ENCODE data around the gene TEKT2.

GRCh38 chr1:36115931-36116330 lies 32.0 kb downstream of the TEKT2 start:
- TF ChIP-seq ZNF510 (tag by site-specific recombination; IDR thresholded peaks at IDR 0.05; ENCODE audit: insufficient replicate concordance), result no peak
- no peak for TF ChIP-seq SETDB1 (IDR thresholded peaks at IDR 0.05; ENCODE audit: insufficient read length, low read length)
- TF ChIP-seq ZNF76 (tag by site-specific recombination; IDR thresholded peaks at IDR 0.05; ENCODE audit: borderline replicate concordance, low read depth), result no peak
- TF ChIP-seq CTCF (tag by site-specific recombination; IDR thresholded peaks at IDR 0.05), result no peak
- TF ChIP-seq ZNF148 (tag by site-specific recombination; IDR thresholded peaks at IDR 0.05; ENCODE audit: borderline replicate concordance), result no peak
- TF ChIP-seq ZNF302 (tag by site-specific recombination; IDR thresholded peaks at IDR 0.05; ENCODE audit: low read depth), result no peak
- TF ChIP-seq ZNF707 (tag by site-specific recombination; IDR thresholded peaks at IDR 0.05), result no peak

Data from HEK293 (cell line).